SK-N-SH treated with all-trans-retinoic acid at 6 μM for 48 hours (cell line): ENCODE results near the gene TUT4.

Source experiments
- ATAC-seq: fragments of 200-7000 bp; cut with Tn5 transposase; 3 replicates; pipeline ENCODE4 v1.9.1; 2020; ENCODE audit warnings: mild to moderate bottlenecking, moderate library complexity
- ARNTL ChIP-seq: fragments of 450-650 bp; formaldehyde crosslinking; IDR thresholded peaks from 2 replicates; pipeline ENCODE4 v1.5.0; 2020; ENCODE audit warnings: low read depth, mild to moderate bottlenecking, moderate library complexity, borderline replicate concordance
- BACH2 ChIP-seq: fragments of 250-450 bp; sonication (Bioruptor Pico); IDR thresholded peaks from 2 replicates; pipeline ENCODE4 v1.9.0; 2021; ENCODE audit warnings: mild to moderate bottlenecking, borderline replicate concordance
- CSDC2 ChIP-seq: fragments of 250-450 bp; sonication (Bioruptor Pico); IDR thresholded peaks from 2 replicates; pipeline ENCODE4 v1.5.0; 2020; ENCODE audit warnings: mild to moderate bottlenecking, moderate library complexity
- ESRRG ChIP-seq: fragments of 250-450 bp; sonication (Bioruptor Pico); IDR thresholded peaks from 2 replicates; pipeline ENCODE4 v1.6.1; 2021; ENCODE audit warnings: mild to moderate bottlenecking
- GLIS3 ChIP-seq: fragments of 250-450 bp; sonication (Bioruptor Pico); IDR thresholded peaks from 2 replicates; pipeline ENCODE4 v1.5.0; 2020; ENCODE audit warnings: mild to moderate bottlenecking, moderate library complexity
- ISL1 ChIP-seq: fragments of 250-450 bp; sonication (Bioruptor Pico); IDR thresholded peaks from 2 replicates; pipeline ENCODE4 v2.1.2; 2022; ENCODE audit warnings: mild to moderate bottlenecking, moderate library complexity
- OSR1 ChIP-seq: fragments of 250-450 bp; sonication (Bioruptor Pico); IDR thresholded peaks from 2 replicates; pipeline ENCODE4 v1.8.0; 2022; ENCODE audit warnings: moderate library complexity, mild to moderate bottlenecking, inconsistent platforms
- POU6F1 ChIP-seq: fragments of 250-450 bp; sonication (Bioruptor Pico); IDR thresholded peaks from 2 replicates; pipeline ENCODE4 v1.8.0; 2021; ENCODE audit warnings: low read depth, mild to moderate bottlenecking, moderate library complexity, borderline replicate concordance
- RARB ChIP-seq: fragments of 250-450 bp; sonication (Bioruptor Pico); IDR thresholded peaks from 2 replicates; pipeline ENCODE4 v1.8.0; 2021; ENCODE audit warnings: mild to moderate bottlenecking, moderate library complexity
- SNAI2 ChIP-seq: fragments of 250-450 bp; sonication (Bioruptor Pico); IDR thresholded peaks from 2 replicates; pipeline ENCODE4 v1.5.0; 2020; ENCODE audit warnings: mild to moderate bottlenecking, moderate library complexity
- ZC3H10 ChIP-seq: fragments of 250-450 bp; sonication (Bioruptor Pico); IDR thresholded peaks from 2 replicates; pipeline ENCODE4 v1.5.1; 2021; ENCODE audit warnings: mild to moderate bottlenecking, moderate library complexity
- ZFP3 ChIP-seq: fragments of 250-450 bp; sonication (Bioruptor Pico); IDR thresholded peaks from 2 replicates; pipeline ENCODE4 v1.5.0; 2020; ENCODE audit warnings: mild to moderate bottlenecking, moderate library complexity
- ZFP30 ChIP-seq: fragments of 450-650 bp; formaldehyde crosslinking; IDR thresholded peaks from 2 replicates; pipeline ENCODE4 v1.5.0; 2022; ENCODE audit warnings: mild to moderate bottlenecking, moderate library complexity
- ZNF565 ChIP-seq: fragments of 450-650 bp; formaldehyde crosslinking; conservative IDR thresholded peaks from 2 replicates; pipeline ENCODE4 v1.5.0; 2020; ENCODE audit warnings: low read depth, mild to moderate bottlenecking, moderate library complexity
- ZNF70 ChIP-seq: fragments of 450-650 bp; formaldehyde crosslinking; IDR thresholded peaks from 2 replicates; pipeline ENCODE4 v1.5.0; 2020; ENCODE audit warnings: mild to moderate bottlenecking, moderate library complexity
- ZNF8 ChIP-seq: fragments of 450-650 bp; formaldehyde crosslinking; IDR thresholded peaks from 2 replicates; pipeline ENCODE4 v1.5.0; 2020; ENCODE audit warnings: mild to moderate bottlenecking, moderate library complexity
- TF ChIP-seq, protein P1 (sequence below): fragments of 250-450 bp; sonication (Bioruptor Pico); IDR thresholded peaks from 2 replicates; pipeline ENCODE4 v1.5.0; 2020; ENCODE audit warnings: mild to moderate bottlenecking, moderate library complexity
- TF ChIP-seq, protein P2 (sequence below): fragments of 250-450 bp; sonication (Bioruptor Pico); IDR thresholded peaks from 2 replicates; pipeline ENCODE4 v1.5.1; 2020; ENCODE audit warnings: low read depth, mild to moderate bottlenecking, moderate library complexity
- TF ChIP-seq, protein P3 (sequence below): fragments of 250-450 bp; sonication (Bioruptor Pico); IDR thresholded peaks from 2 replicates; pipeline ENCODE4 v1.8.0; 2020; ENCODE audit warnings: mild to moderate bottlenecking, moderate library complexity, borderline replicate concordance
- TF ChIP-seq, protein P4 (sequence below): fragments of 250-450 bp; sonication (Bioruptor Pico); IDR thresholded peaks from 2 replicates; pipeline ENCODE4 v1.5.1; 2021; ENCODE audit warnings: mild to moderate bottlenecking, moderate library complexity

Gene TUT4

GRCh38 chr1:52520148-52520547 is 32.7 kb downstream of the TUT4 start:
- no peak for ATAC-seq

DNA sequence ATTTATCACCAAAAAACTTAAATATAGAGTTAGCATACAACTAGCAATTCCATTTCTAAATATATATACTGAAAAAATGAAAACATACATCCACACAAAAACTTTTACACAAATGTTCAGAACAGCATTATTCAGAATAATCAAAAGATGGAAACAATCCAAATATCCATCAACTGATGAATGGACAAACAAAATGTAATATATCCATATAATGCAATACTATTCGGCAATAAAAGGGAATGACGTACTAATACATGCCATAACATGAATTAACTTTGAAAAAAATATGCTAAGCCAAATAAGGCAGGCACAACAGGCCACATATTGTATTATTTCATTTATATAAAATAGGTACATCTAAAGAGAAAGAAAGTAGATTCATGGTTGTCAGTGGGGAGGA is 33.9 kb downstream of the TUT4 start:
- no peak for ATAC-seq
- TF ChIP-seq ZFP30 (CRISPR knock-in tag) (no peak), ZFP3 (no peak), ZNF70 (CRISPR knock-in tag) (no peak), ZNF565 (CRISPR knock-in tag) (no peak), ZNF8 (CRISPR knock-in tag) (no peak), ISL1 (CRISPR knock-in tag) (no peak), ESRRG (no peak), ZC3H10 (no peak), BACH2 (no peak), RARB (CRISPR knock-in tag) (no peak), GLIS3 (no peak), CSDC2 (CRISPR knock-in tag) (no peak)
- TF ChIP-seq, protein P1, sequence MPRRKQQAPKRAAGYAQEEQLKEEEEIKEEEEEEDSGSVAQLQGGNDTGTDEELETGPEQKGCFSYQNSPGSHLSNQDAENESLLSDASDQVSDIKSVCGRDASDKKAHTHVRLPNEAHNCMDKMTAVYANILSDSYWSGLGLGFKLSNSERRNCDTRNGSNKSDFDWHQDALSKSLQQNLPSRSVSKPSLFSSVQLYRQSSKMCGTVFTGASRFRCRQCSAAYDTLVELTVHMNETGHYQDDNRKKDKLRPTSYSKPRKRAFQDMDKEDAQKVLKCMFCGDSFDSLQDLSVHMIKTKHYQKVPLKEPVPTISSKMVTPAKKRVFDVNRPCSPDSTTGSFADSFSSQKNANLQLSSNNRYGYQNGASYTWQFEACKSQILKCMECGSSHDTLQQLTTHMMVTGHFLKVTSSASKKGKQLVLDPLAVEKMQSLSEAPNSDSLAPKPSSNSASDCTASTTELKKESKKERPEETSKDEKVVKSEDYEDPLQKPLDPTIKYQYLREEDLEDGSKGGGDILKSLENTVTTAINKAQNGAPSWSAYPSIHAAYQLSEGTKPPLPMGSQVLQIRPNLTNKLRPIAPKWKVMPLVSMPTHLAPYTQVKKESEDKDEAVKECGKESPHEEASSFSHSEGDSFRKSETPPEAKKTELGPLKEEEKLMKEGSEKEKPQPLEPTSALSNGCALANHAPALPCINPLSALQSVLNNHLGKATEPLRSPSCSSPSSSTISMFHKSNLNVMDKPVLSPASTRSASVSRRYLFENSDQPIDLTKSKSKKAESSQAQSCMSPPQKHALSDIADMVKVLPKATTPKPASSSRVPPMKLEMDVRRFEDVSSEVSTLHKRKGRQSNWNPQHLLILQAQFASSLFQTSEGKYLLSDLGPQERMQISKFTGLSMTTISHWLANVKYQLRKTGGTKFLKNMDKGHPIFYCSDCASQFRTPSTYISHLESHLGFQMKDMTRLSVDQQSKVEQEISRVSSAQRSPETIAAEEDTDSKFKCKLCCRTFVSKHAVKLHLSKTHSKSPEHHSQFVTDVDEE (CRISPR knock-in tag), result no peak
- TF ChIP-seq, protein P2, sequence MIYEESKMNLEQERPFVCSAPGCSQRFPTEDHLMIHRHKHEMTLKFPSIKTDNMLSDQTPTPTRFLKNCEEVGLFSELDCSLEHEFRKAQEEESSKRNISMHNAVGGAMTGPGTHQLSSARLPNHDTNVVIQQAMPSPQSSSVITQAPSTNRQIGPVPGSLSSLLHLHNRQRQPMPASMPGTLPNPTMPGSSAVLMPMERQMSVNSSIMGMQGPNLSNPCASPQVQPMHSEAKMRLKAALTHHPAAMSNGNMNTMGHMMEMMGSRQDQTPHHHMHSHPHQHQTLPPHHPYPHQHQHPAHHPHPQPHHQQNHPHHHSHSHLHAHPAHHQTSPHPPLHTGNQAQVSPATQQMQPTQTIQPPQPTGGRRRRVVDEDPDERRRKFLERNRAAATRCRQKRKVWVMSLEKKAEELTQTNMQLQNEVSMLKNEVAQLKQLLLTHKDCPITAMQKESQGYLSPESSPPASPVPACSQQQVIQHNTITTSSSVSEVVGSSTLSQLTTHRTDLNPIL (CRISPR knock-in tag), result no peak
- TF ChIP-seq, protein P3, sequence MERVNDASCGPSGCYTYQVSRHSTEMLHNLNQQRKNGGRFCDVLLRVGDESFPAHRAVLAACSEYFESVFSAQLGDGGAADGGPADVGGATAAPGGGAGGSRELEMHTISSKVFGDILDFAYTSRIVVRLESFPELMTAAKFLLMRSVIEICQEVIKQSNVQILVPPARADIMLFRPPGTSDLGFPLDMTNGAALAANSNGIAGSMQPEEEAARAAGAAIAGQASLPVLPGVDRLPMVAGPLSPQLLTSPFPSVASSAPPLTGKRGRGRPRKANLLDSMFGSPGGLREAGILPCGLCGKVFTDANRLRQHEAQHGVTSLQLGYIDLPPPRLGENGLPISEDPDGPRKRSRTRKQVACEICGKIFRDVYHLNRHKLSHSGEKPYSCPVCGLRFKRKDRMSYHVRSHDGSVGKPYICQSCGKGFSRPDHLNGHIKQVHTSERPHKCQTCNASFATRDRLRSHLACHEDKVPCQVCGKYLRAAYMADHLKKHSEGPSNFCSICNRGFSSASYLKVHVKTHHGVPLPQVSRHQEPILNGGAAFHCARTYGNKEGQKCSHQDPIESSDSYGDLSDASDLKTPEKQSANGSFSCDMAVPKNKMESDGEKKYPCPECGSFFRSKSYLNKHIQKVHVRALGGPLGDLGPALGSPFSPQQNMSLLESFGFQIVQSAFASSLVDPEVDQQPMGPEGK (CRISPR knock-in tag), result no peak

More at GRCh38 chr1:52520148-52520547, 32.7 kb downstream of the TUT4 start:
- TF ChIP-seq RARB (CRISPR knock-in tag), result no peak
- no peak for TF ChIP-seq GLIS3
- no peak for TF ChIP-seq POU6F1 (CRISPR knock-in tag)
- no peak for TF ChIP-seq ZNF70 (CRISPR knock-in tag)
- no peak for TF ChIP-seq ZC3H10
- no peak for TF ChIP-seq ZFP30 (CRISPR knock-in tag)
- no peak for TF ChIP-seq OSR1 (CRISPR knock-in tag)
- TF ChIP-seq, all 23 proteins: peak for 0

GRCh38 chr1:52511851-52512615 is 40.9 kb downstream of the TUT4 start:
- ATAC-seq, result no peak
- TF ChIP-seq, protein P3 (CRISPR knock-in tag), result no peak
- TF ChIP-seq SNAI2 (CRISPR knock-in tag) (no peak), POU6F1 (CRISPR knock-in tag) (no peak), ZFP3 (no peak), ZNF70 (CRISPR knock-in tag) (no peak), ESRRG (no peak), ARNTL (CRISPR knock-in tag) (no peak), ZNF8 (CRISPR knock-in tag) (no peak), ZNF565 (CRISPR knock-in tag) (no peak), ZC3H10 (no peak), ZFP30 (CRISPR knock-in tag) (no peak), OSR1 (CRISPR knock-in tag) (no peak)
- TF ChIP-seq, protein P4, sequence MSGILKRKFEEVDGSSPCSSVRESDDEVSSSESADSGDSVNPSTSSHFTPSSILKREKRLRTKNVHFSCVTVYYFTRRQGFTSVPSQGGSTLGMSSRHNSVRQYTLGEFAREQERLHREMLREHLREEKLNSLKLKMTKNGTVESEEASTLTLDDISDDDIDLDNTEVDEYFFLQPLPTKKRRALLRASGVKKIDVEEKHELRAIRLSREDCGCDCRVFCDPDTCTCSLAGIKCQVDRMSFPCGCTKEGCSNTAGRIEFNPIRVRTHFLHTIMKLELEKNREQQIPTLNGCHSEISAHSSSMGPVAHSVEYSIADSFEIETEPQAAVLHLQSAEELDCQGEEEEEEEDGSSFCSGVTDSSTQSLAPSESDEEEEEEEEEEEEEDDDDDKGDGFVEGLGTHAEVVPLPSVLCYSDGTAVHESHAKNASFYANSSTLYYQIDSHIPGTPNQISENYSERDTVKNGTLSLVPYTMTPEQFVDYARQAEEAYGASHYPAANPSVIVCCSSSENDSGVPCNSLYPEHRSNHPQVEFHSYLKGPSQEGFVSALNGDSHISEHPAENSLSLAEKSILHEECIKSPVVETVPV (CRISPR knock-in tag), result no peak
- TF ChIP-seq, protein P1 (CRISPR knock-in tag), result no peak
